ENCODE results near the gene CWC25. TPM values are rescaled to one million over a fixed set of nuclear protein-coding genes. Genes with fewer than 3 reads are reported as not detected.

CWC25 gene
- polyA plus RNA-seq, 1 of the 3 experiments (the other 2 are of a cell fraction), result 15.6 TPM

- H3K36me3 ChIP-seq (replicated peaks in 1 of 2; ENCODE audit: control insufficient read depth in 1 of 2, insufficient read depth in 2 of 2, low read length in 1 of 2), result peaks cover 41 to 70% of the 10 kb centered on the region in 2 experiments
- H3K9me3 ChIP-seq, result no peaks in the 10 kb centered on the region
- H3K27me3 ChIP-seq (ENCODE audit: insufficient read depth), result no peaks in the 10 kb centered on the region
- H3K9ac ChIP-seq, result no peak overlapping the region
- H4K20me1 ChIP-seq (ENCODE audit: insufficient read depth), result peaks cover 15% of the 10 kb centered on the region
- no peak overlapping the region for H3K4me3 ChIP-seq (ENCODE audit: low read depth in 2 of 2, low read length in 1 of 2)
- peaks cover 29% of the 10 kb centered on the region for H3K79me2 ChIP-seq (ENCODE audit: insufficient read depth)
- peaks cover 0 to 4% of the 10 kb centered on the region in 2 experiments; a peak in 1 of 4 replicates for H3K4me1 ChIP-seq (ENCODE audit: control insufficient read depth in 1 of 2, insufficient read depth in 2 of 2, low read depth in 1 of 2, low read length in 1 of 2)
- no peak overlapping the region for H3K27ac ChIP-seq (ENCODE audit: low read depth in 2 of 2, low read length in 1 of 2)
- ChIA-PET CTCF (no interaction called here), POLR2A (no interaction called here)
- peaks cover 2% of the 10 kb centered on the region for H3F3A ChIP-seq (replicated peaks; ENCODE audit: insufficient read depth)
- no peak for DNase-seq
- H2AFZ ChIP-seq (ENCODE audit: low read depth), result no peak overlapping the region
- 94% methylated on average over 3 of the region's 3 CpGs for WGBS (ENCODE audit: low lambda C conversion rate)
- TF ChIP-seq RXRA (IDR thresholded peaks at IDR 0.05; ENCODE audit: borderline replicate concordance, low read depth), result no peak
- no peak for TF ChIP-seq JUND (IDR thresholded peaks at IDR 0.05)
- H3K4me2 ChIP-seq, result no peak overlapping the region
- no peaks in the 10 kb centered on the region for H3K9me2 ChIP-seq
Measured at GRCh38 chr17:38783227-38783626, 41.9 kb downstream of the CWC25 start.

GRCh38 chr17:38779965-38780752, 45.0 kb downstream of the CWC25 start:
- H2AFZ ChIP-seq (ENCODE audit: low read depth), result no peak overlapping the region
- ChIA-PET CTCF (interaction anchor here (0.9 kb wide), 1 partner anchor 31 kb away, joined by 3 read pairs; no protein-coding TSS in a partner anchor), POLR2A (no interaction called here)
- peaks cover 0 to 4% of the 10 kb centered on the region in 2 experiments; a peak in 1 of 4 replicates for H3K4me1 ChIP-seq (ENCODE audit: control insufficient read depth in 1 of 2, insufficient read depth in 2 of 2, low read depth in 1 of 2, low read length in 1 of 2)
- H3F3A ChIP-seq (replicated peaks; ENCODE audit: insufficient read depth), result peaks cover 2% of the 10 kb centered on the region
- H3K9ac ChIP-seq, result no peak overlapping the region
- H4K20me1 ChIP-seq (ENCODE audit: insufficient read depth), result no peaks in the 10 kb centered on the region
- H3K4me2 ChIP-seq, result no peak overlapping the region
- H3K36me3 ChIP-seq (replicated peaks in 1 of 2; ENCODE audit: control insufficient read depth in 1 of 2, insufficient read depth in 2 of 2, low read length in 1 of 2), result peaks cover 50 to 72% of the 10 kb centered on the region in 2 experiments
- H3K27ac ChIP-seq (ENCODE audit: low read depth in 2 of 2, low read length in 1 of 2), result no peak overlapping the region
- no peaks in the 10 kb centered on the region for H3K27me3 ChIP-seq (ENCODE audit: insufficient read depth)
- no peak for DNase-seq
- no peaks in the 10 kb centered on the region for H3K9me3 ChIP-seq
- no peaks in the 10 kb centered on the region for H3K9me2 ChIP-seq
- H3K4me3 ChIP-seq (ENCODE audit: low read depth in 2 of 2, low read length in 1 of 2), result no peak overlapping the region
- no peaks in the 10 kb centered on the region; the same call in 1 of the 2 replicates for H3K79me2 ChIP-seq (ENCODE audit: insufficient read depth)
- TF ChIP-seq CTCF (IDR thresholded peaks at IDR 0.05) (no peak), ELF1 (IDR thresholded peaks at IDR 0.05) (no peak), REST (IDR thresholded peaks at IDR 0.05; ENCODE audit: low read depth, low read length) (no peak), RFX5 (IDR thresholded peaks at IDR 0.05; ENCODE audit: low read length) (no peak), RCOR1 (IDR thresholded peaks at IDR 0.05; ENCODE audit: low read length) (no peak), ZBTB33 (IDR thresholded peaks at IDR 0.05; ENCODE audit: borderline replicate concordance, low read depth) (no peak), RAD21 (IDR thresholded peaks at IDR 0.05; ENCODE audit: low read length) (no peak), FOXM1 (IDR thresholded peaks at IDR 0.05; ENCODE audit: low read depth) (no peak), YY1 (IDR thresholded peaks at IDR 0.05; ENCODE audit: low read depth) (no peak), CHD2 (IDR thresholded peaks at IDR 0.05; ENCODE audit: low read length, partially characterized antibody) (no peak), NFIC (IDR thresholded peaks at IDR 0.05; ENCODE audit: borderline replicate concordance) (no peak), POLR2AphosphoS5 (IDR thresholded peaks at IDR 0.05; ENCODE audit: low read depth, low read length) (no peak), EP300 (IDR thresholded peaks at IDR 0.05; ENCODE audit: borderline replicate concordance in 1 of 2, low read depth in 1 of 2, low read length in 1 of 2) (no peak), TEAD4 (IDR thresholded peaks at IDR 0.05; ENCODE audit: borderline replicate concordance, insufficient read depth) (no peak), SMC3 (IDR thresholded peaks at IDR 0.05; ENCODE audit: low read depth, low read length) (no peak), FOXJ3 (CRISPR knock-in tag; IDR thresholded peaks at IDR 0.05) (no peak), RXRA (IDR thresholded peaks at IDR 0.05; ENCODE audit: borderline replicate concordance, low read depth) (no peak), JUND (IDR thresholded peaks at IDR 0.05) (no peak), GATA2 (CRISPR knock-in tag; IDR thresholded peaks at IDR 0.05) (no peak)
- WGBS (ENCODE audit: low lambda C conversion rate), result 96% methylated on average over 22 of the region's 23 CpGs

Data from SK-N-SH (cell line).